OCI-LY3 (cell line): ENCODE results near the gene GRHPR.

Experiments used
- H2AFZ ChIP-seq: fragments of 200-600, 300-600 bp; shearing (Covaris generic); 2 replicates; pipeline ENCODE4 v1.6.0; 2014; ENCODE audit warnings: antibody characterized with exemption, low read depth, low read length
- H3K27ac ChIP-seq: fragments of 200-600, 300-600 bp; sonication (generic); 2 replicates; pipeline ENCODE4 v1.5.1; 2014; ENCODE audit warnings: mild to moderate bottlenecking, low read length, moderate library complexity, mixed read lengths
- H3K27me3 ChIP-seq: fragments of 200-600, 300-600 bp; sonication (generic); 2 replicates; pipeline ENCODE4 v1.6.1; 2014; ENCODE audit warnings: low read depth, low read length, mixed read lengths
- H3K36me3 ChIP-seq: fragments of 200-600, 300-600 bp; sonication (generic); replicated peaks from 2 replicates; pipeline ENCODE3; 2014; ENCODE audit warnings: low read depth, low read length, mixed read lengths
- H3K4me1 ChIP-seq: fragments of 300-600, 200-600 bp; sonication (generic); 2 replicates; pipeline ENCODE4 v1.6.1; 2014; ENCODE audit warnings: low read length, mixed read lengths
- H3K4me2 ChIP-seq: fragments of 200-600, 300-600 bp; sonication (generic); 2 replicates; pipeline ENCODE4 v1.6.1; 2014; ENCODE audit warnings: low read length, mixed read lengths
- H3K4me3 ChIP-seq: fragments of 300-600, 200-600 bp; sonication (generic); 2 replicates; pipeline ENCODE4 v1.5.1; 2014; ENCODE audit warnings: antibody characterized with exemption, mild to moderate bottlenecking, low read length, moderate library complexity
- H3K79me2 ChIP-seq: fragments of 300-600, 200-600 bp; shearing (Covaris generic); 2 replicates; pipeline ENCODE4 v1.6.1; 2014; ENCODE audit warnings: mild to moderate bottlenecking, low read length, mixed read lengths
- H3K9ac ChIP-seq: fragments of 300-600, 200-600 bp; shearing (Covaris generic); 2 replicates; pipeline ENCODE4 v1.6.0; 2014; ENCODE audit warnings: mild to moderate bottlenecking, low read length, moderate library complexity
- H3K9me3 ChIP-seq: fragments of 200-600, 300-600 bp; shearing (Covaris generic); 2 replicates; pipeline ENCODE4 v1.6.1; 2014; ENCODE audit warnings: low read length, mixed read lengths; ENCODE audit not compliant: insufficient read depth
- H4K20me1 ChIP-seq: fragments of 200-600, 300-600 bp; sonication (generic); 2 replicates; pipeline ENCODE4 v1.6.1; 2016; ENCODE audit warnings: low read length, mixed read lengths; ENCODE audit not compliant: insufficient read depth
- EZH2phosphoT487 ChIP-seq: fragments of 200-600 bp; shearing (Covaris generic); IDR thresholded peaks from 2 replicates; pipeline ENCODE4 v1.6.1; 2018; ENCODE audit warnings: antibody characterized with exemption, mixed run types, low read depth
- TF ChIP-seq, protein P1 (sequence below): fragments of 200-600, 300-600 bp; sonication (generic); IDR thresholded peaks from 2 replicates; pipeline ENCODE4 v1.5.1; 2014; ENCODE audit warnings: antibody characterized with exemption, low read length, low read depth

GRHPR gene

DNA sequence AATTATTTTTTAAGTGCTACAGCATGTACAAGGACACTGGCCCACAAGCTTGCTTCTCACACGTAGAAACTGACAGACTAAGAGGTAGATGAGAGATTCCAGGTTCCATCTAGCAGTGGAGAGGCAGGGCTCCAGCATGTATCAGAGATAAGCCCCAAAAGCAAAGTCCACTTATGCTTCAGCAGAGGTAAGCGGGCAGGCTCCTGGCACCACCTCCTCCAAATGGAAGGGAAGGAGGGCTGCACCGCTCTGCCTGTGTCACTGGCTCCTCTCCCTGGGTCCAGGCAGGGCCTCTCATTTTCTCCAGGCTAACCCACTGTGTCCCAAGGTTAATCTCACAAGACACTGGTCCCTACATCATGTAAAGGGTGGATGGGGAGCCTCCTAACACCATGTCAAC, 15.9 kb downstream of the GRHPR start:
- Histone ChIP-seq H3K4me2 (no peak overlapping the region), H2AFZ (no peak overlapping the region), H3K27ac (no peak overlapping the region), H3K4me1 (no peaks in the 10 kb centered on the region), H3K79me2 (peaks cover 74% of the 10 kb centered on the region), H4K20me1 (peaks cover 18% of the 10 kb centered on the region), H3K9me3 (no peaks in the 10 kb centered on the region), H3K36me3 (peaks cover 89% of the 10 kb centered on the region), H3K27me3 (no peaks in the 10 kb centered on the region), H3K4me3 (no peak overlapping the region), H3K9ac (no peak overlapping the region)
- TF ChIP-seq EZH2phosphoT487: no peak
- TF ChIP-seq, protein P1, sequence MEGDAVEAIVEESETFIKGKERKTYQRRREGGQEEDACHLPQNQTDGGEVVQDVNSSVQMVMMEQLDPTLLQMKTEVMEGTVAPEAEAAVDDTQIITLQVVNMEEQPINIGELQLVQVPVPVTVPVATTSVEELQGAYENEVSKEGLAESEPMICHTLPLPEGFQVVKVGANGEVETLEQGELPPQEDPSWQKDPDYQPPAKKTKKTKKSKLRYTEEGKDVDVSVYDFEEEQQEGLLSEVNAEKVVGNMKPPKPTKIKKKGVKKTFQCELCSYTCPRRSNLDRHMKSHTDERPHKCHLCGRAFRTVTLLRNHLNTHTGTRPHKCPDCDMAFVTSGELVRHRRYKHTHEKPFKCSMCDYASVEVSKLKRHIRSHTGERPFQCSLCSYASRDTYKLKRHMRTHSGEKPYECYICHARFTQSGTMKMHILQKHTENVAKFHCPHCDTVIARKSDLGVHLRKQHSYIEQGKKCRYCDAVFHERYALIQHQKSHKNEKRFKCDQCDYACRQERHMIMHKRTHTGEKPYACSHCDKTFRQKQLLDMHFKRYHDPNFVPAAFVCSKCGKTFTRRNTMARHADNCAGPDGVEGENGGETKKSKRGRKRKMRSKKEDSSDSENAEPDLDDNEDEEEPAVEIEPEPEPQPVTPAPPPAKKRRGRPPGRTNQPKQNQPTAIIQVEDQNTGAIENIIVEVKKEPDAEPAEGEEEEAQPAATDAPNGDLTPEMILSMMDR: no peak

DNA sequence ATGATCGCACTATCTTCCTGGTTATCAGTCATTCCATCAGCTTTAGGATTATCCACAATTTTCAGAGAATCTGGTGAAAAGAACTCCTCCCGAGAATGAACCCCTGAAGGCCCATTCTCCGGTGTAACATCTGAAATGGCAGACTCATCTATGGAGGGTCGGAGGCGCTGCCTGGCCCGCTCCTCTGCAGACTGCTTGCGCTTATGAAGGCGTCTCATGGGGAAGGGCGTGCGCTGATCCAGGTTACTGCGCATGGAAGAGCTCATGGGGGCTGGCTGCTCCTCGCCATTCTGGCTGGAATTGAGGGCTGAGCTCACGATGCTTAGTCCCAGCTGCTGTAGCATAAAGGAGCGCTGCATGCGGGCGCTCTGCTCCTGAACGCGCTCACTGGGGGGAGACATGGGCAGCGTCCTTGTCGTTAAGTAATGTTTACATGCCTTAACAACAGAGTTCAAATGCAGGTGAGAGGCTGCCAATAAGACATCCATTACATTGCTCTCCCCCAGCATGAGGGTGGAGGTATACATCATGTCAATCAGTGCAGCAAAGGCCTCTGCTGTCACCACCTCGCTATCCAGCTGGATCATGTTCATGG, 19.4 kb downstream of the GRHPR start:
- H3K36me3 ChIP-seq: peaks cover 65% of the 10 kb centered on the region

DNA sequence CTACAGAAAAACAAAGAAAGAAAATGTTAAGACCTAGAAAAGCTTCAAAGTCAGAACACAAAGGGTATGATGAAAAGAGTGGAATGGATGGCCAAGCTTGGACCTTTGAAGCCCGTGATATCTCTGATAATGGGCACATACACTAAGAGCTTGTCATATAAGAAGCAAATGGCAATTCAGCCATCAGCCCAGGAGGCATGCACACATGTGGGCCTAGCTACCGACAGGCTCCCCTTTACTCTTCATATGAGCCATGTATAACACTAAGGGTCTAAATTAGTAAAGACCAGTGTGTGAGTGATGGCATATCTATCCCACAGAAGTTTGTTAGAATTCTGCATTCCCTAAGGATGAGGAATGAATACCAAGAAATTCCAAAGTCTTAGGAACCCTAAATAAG, 20.1 kb downstream of the GRHPR start:
- H3K36me3 ChIP-seq: peaks cover 58% of the 10 kb centered on the region
- H3K4me2 ChIP-seq: no peak overlapping the region
- no peaks in the 10 kb centered on the region for H3K9me3 ChIP-seq
- H3K27me3 ChIP-seq: no peaks in the 10 kb centered on the region
- H3K79me2 ChIP-seq: peaks cover 90% of the 10 kb centered on the region
- H3K9ac ChIP-seq: no peak overlapping the region
- H4K20me1 ChIP-seq: peaks cover 30% of the 10 kb centered on the region
- H2AFZ ChIP-seq: no peak overlapping the region
- no peak for TF ChIP-seq EZH2phosphoT487
- TF ChIP-seq, protein P1: no peak
- no peak overlapping the region for H3K27ac ChIP-seq
- no peak overlapping the region for H3K4me3 ChIP-seq
- H3K4me1 ChIP-seq: no peaks in the 10 kb centered on the region

More for the DNA sequence above, 19.4 kb downstream of the GRHPR start:
- Histone ChIP-seq H3K4me2 (no peak overlapping the region), H4K20me1 (peaks cover 27% of the 10 kb centered on the region), H2AFZ (no peak overlapping the region), H3K9me3 (no peaks in the 10 kb centered on the region), H3K9ac (no peak overlapping the region), H3K4me1 (no peaks in the 10 kb centered on the region), H3K27me3 (no peaks in the 10 kb centered on the region), H3K79me2 (peaks cover 90% of the 10 kb centered on the region), H3K27ac (no peak overlapping the region), H3K4me3 (no peak overlapping the region)
- no peak for TF ChIP-seq EZH2phosphoT487
- TF ChIP-seq, protein P1: no peak

DNA sequence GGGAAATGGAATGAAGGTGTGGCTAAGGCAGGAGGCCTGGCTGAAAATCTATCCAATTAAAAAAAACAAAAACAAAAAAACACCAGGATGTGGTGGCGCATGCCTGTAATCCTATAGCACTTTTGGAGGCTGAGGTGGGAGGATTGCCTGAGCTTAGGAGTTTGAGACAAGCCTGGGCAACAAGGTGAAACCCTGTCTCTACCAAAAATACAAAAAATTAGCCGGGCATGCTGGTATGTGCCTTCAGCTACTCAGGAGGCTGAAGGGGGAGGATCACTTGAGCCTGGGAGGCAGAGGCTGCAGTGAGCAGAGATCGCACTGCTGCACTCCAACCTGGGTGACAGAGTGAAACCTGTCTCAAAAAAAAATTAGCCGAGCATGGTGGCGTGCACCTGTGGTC, 21.1 kb downstream of the GRHPR start:
- Histone ChIP-seq H3K36me3 (peaks cover 52% of the 10 kb centered on the region), H3K9me3 (no peaks in the 10 kb centered on the region), H3K9ac (no peak overlapping the region), H3K79me2 (peaks cover 87% of the 10 kb centered on the region), H3K27me3 (no peaks in the 10 kb centered on the region), H3K4me3 (no peak overlapping the region), H4K20me1 (peaks cover 24% of the 10 kb centered on the region), H3K27ac (no peak overlapping the region), H2AFZ (no peak overlapping the region), H3K4me1 (no peaks in the 10 kb centered on the region), H3K4me2 (no peak overlapping the region)
- no peak for TF ChIP-seq EZH2phosphoT487
